HG02588 (cell line): ENCODE measurements around the gene ARHGAP45.

Source experiments
- ATAC-seq: cut with Tn5 transposase; IDR thresholded peaks from one replicate; pipeline ENCODE4 v1.9.1; 2021; ENCODE audit warnings: mild to moderate bottlenecking, moderate library complexity; ENCODE audit not compliant: unreplicated experiment

Gene ARHGAP45

GRCh38 chr19:1039646-1040475 is 27.1 kb upstream of the ARHGAP45 start, which contains the start of gene ABCA7:
TSS of gene ABCA7 (plus strand) at chr19:1040107. CDS start at chr19:1041362, 1,255 bp downstream.
- ATAC-seq, result peak; percentile 72

- peak; percentile 34 for ATAC-seq
These were observed 26.3 kb upstream of the ARHGAP45 start for GRCh38 chr19:1040476-1041271.

GRCh38 chr19:1041272-1041834 is 25.6 kb upstream of the ARHGAP45 start:
- no peak for ATAC-seq

GRCh38 chr19:1041835-1042685 is 24.9 kb upstream of the ARHGAP45 start:
- ATAC-seq, result no peak

GRCh38 chr19:1042689-1043511 is 24.1 kb upstream of the ARHGAP45 start:
- no peak for ATAC-seq

- ATAC-seq, result no peak
These were observed 21.7 kb upstream of the ARHGAP45 start for GRCh38 chr19:1045247-1045603.

GRCh38 chr19:1046117-1046626 is 20.8 kb upstream of the ARHGAP45 start:
- no peak for ATAC-seq

GRCh38 chr19:1046836-1047695 is 19.9 kb upstream of the ARHGAP45 start:
- ATAC-seq, result no peak

GRCh38 chr19:1047696-1048147 is 19.2 kb upstream of the ARHGAP45 start:
- ATAC-seq, result no peak

GRCh38 chr19:1049106-1049505 is 17.9 kb upstream of the ARHGAP45 start:
- no peak for ATAC-seq

GRCh38 chr19:1049800-1050199 is 17.2 kb upstream of the ARHGAP45 start:
- ATAC-seq, result no peak

- no peak for ATAC-seq
These were observed 15.8 kb upstream of the ARHGAP45 start for GRCh38 chr19:1050989-1051788.

- no peak for ATAC-seq
These were observed 15.2 kb upstream of the ARHGAP45 start for GRCh38 chr19:1051791-1052190.

GRCh38 chr19:1052349-1052975 is 14.5 kb upstream of the ARHGAP45 start:
- ATAC-seq, result no peak

GRCh38 chr19:1053176-1054101 is 13.5 kb upstream of the ARHGAP45 start:
- ATAC-seq, result no peak
